ENCODE data around the gene SPOCK1. TPM values are rescaled to one million over a fixed set of nuclear protein-coding genes. Genes with fewer than 3 reads are reported as not detected.

The SPOCK1 gene
- total RNA-seq, 1 experiment from 2014 or later, result 0.27 TPM

DNA sequence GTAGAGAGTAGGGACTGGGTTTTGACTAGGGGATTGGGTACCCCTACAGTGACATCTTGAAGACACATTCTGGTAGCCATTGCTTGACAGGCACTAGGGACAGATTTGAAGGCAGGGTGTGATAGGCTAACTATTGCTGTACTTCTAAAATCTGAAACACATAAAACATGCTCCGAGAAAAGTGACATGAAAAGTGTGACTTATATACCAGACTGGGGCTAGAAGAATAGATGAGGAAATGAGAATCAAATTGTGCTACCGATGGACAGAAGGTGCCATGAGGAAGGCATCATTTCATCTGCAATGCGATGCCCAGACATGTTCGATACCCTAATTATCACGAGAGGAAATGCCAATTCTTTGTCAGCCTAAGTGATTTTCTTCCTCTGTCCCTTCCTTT is 475.8 kb downstream of the SPOCK1 start:
- DNase-seq (ENCODE audit: low read depth, low spot score) (no peak), ATAC-seq (no peak)
- Histone ChIP-seq H3K9me3 (ENCODE audit: control insufficient read depth in 1 of 2, insufficient read depth in 1 of 2, low read depth in 1 of 2, low read length in 2 of 2) (no peaks in the 10 kb centered on the region), H4K20me1 (ENCODE audit: insufficient read depth) (no peaks in the 10 kb centered on the region), H3K36me3 (ENCODE audit: control insufficient read depth in 1 of 2, insufficient read depth in 2 of 2, low read length in 2 of 2) (no peaks in the 10 kb centered on the region), H3K4me3 (replicated peaks in 1 of 2; ENCODE audit: low read depth in 1 of 2, low read length in 2 of 2) (no peak overlapping the region), H3K27me3 (ENCODE audit: insufficient read depth, low read length) (peaks cover 48% of the 10 kb centered on the region), H3K9me2 (ENCODE audit: insufficient read depth) (no peaks in the 10 kb centered on the region), H3K79me2 (ENCODE audit: insufficient read depth, low read length) (no peaks in the 10 kb centered on the region), H3K4me1 (ENCODE audit: control insufficient read depth in 1 of 2, insufficient read depth in 2 of 2, low read length in 2 of 2) (no peaks in the 10 kb centered on the region), H3K4me2 (ENCODE audit: low read length) (no peak overlapping the region), H3K27ac (ENCODE audit: low read depth, low read length) (no peak overlapping the region), H2AFZ (ENCODE audit: low read depth, low read length, poor library complexity, severe bottlenecking) (no peak overlapping the region), H3K9ac (ENCODE audit: low read length) (no peak overlapping the region)
- ChIA-PET CTCF (no interaction called here), POLR2A (no interaction called here), RAD21 (ENCODE audit: low non-redundant PET in 1 of 2, low total read pairs in 2 of 2, uncharacterized antibody in 2 of 2, unreplicated experiment in 2 of 2) (no interaction called here)
- TF ChIP-seq TCF7L2 (IDR thresholded peaks at IDR 0.05; ENCODE audit: borderline replicate concordance, extremely low read depth, insufficient read depth, insufficient read length) (no peak), YY1 (IDR thresholded peaks at IDR 0.05; ENCODE audit: extremely low read depth, insufficient replicate concordance, low read depth, low read length) (no peak), SP1 (IDR thresholded peaks at IDR 0.05; ENCODE audit: low read depth) (no peak), CEBPB (IDR thresholded peaks at IDR 0.05; ENCODE audit: low read depth) (no peak), REST (IDR thresholded peaks at IDR 0.05; ENCODE audit: low read depth) (no peak)
- TF ChIP-seq, protein P1, sequence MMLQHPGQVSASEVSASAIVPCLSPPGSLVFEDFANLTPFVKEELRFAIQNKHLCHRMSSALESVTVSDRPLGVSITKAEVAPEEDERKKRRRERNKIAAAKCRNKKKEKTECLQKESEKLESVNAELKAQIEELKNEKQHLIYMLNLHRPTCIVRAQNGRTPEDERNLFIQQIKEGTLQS (IDR thresholded peaks at IDR 0.05), result no peak
- intact Hi-C loops (cut with micrococcal nuclease), result no loop called here
- BruUV-seq (replicated peaks), result no TSS peak

All from HCT116 (cell line).